GM18519 (cell line): ENCODE data around the gene IGFL2.
"Not testable (repeated sequence)": the region's sequence is repeated elsewhere in the genome, so short reads cannot be mapped to it uniquely, and the experiment has no call there.

Source experiments
- ATAC-seq: cut with Tn5 transposase; IDR thresholded peaks from one replicate; pipeline ENCODE4 v1.9.1; 2021; ENCODE audit warnings: mild to moderate bottlenecking, moderate library complexity; ENCODE audit not compliant: unreplicated experiment, low FRiP score

Gene IGFL2

DNA sequence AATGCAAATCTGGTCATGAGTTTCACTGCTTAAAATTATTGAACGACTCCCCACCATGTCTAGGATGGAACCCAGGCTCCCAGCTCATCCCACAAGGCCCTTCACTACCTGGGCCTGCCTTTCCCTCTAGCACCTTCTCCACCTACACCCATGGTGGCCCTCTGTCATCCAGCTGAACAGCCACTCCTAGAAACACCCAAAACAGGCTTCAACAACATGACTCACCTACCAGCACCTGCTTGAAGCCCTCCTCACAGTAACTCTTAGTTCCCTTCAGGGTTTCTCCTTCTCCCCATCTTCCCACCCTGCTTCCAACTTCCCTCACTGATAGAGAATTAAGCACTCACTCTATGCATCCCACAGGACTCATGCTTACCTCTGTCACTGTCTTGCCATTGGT lies 6.6 kb upstream of the IGFL2 start:
- no peak for ATAC-seq

DNA sequence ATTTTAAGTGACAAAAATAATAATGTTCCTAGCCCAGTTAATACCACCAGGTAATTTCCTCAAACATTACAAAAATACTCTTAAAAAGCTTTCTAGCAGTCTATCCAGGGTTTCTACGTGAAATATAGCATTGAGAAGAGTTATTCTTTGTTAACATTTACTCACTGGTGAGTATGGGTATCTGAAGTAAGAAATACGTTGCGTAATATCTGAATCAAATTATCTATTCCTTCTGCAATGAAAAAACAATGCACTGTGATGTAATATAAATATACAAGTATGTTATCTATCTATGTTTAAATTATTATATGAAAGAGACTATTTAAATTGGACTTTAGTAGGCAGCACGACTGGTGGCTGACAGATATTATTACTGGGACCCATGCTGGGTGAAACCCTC lies 5.7 kb upstream of the IGFL2 start:
- no peak for ATAC-seq

DNA sequence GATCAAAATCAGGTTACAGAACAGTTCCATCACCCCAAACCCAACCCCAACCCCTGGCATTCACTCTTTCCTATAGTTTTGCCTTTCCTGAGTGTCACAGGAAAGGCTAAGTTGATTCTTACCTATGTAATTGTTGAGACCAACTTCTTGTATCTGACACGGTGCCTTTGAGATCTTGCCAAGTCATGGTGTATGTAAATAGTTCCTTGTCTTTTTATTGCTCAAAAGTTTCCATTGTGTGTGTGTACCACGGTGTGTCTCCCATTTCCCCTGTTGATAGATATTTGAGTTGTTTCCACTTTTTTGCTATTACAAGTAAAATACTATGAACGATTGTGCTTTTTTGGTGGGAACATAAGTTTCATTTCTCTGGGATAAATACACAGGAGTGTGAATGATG lies 3.3 kb upstream of the IGFL2 start:
- ATAC-seq = no peak

DNA sequence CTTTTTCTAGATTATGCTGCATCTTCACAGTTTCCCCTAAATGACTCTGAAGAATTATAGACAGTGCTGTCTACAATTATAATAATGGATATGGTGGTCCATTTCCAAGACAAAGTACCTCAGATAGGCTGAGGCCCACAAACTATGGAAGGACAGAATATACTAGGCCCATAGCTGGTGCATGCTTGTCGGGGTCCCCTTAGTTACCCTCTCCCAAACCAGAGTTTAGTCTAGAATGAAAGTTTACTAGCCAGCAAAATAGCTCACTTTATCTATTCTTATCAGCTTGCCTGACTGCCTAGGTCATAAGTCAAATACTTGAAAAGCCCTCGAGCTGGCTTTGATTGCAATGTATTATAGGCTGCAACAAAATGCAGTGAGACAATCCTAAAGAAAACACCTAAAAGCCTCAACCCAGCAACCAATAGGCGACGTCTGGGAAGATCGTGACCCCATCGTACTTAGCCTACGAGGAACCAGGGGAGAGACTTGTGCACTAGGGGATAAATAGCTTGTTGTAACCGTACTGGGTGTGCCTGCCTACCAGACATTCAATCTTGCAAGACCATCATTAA lies 785 bp upstream of the IGFL2 start:
- ATAC-seq = no peak

- no peak for ATAC-seq
These were observed 2.6 kb downstream of the IGFL2 start for GRCh38 chr19:46150606-46151005.

GRCh38 chr19:46155237-46155636 lies 7.2 kb downstream of the IGFL2 start:
- no peak for ATAC-seq

GRCh38 chr19:46159418-46160232 lies 11.6 kb downstream of the IGFL2 start:
- ATAC-seq = no peak

DNA sequence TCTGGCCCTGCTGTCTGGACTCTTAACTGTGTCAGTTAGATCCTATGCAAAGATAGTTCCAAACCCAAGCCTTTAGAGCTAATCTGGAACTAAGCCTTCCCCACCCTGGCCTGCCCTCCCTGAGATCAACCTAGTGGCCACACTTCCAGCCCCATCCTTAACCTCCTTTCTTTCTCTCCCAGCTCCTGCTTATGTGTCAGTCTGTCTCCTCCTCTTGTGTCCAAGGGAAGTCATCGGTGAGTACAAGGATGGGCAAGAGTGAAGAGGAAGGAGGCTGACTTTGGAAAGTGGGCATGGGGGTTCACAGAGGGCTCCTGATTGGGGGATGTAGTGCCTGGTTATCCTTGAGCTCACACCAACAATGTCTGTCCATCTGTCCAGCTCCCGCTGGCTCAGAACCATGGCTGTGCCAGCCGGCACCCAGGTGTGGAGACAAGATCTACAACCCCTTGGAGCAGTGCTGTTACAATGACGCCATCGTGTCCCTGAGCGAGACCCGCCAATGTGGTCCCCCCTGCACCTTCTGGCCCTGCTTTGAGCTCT lies 12.3 kb downstream of the IGFL2 start:
- no peak for ATAC-seq

DNA sequence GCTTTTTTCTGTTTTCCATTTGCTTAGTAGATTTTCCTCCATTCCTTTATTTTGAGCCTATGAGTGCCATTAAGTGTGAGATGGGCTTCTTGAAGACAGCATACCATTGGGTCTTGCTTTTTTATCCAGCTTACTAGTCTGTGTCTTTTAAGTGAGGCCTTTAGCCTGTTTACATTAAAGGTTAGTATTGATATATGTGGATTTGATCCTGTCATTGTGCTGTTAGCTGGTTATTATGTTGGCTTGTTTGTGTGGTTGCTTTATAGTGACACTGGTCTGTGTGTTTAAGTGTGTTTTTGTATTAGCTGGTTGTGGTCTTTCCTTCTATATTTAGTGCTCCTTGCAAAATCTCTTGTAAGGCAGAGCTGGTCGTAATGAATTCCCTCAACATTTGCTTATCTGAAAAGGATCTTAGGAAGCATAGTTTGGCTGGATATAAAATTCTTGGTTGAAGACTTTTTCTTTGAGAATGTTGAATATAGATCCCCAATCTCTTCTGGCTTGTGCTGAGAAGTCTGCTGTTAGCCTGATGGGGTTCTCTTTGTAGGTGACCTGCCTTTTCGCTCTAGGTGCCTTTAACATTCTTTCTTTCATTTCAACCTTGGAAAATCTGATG lies 13.7 kb downstream of the IGFL2 start:
- ATAC-seq = not testable (repeated sequence)

GRCh38 chr19:46162731-46163130 lies 14.7 kb downstream of the IGFL2 start:
- ATAC-seq = no peak

GRCh38 chr19:46173886-46174480 lies 25.9 kb downstream of the IGFL2 start:
- no peak for ATAC-seq

DNA sequence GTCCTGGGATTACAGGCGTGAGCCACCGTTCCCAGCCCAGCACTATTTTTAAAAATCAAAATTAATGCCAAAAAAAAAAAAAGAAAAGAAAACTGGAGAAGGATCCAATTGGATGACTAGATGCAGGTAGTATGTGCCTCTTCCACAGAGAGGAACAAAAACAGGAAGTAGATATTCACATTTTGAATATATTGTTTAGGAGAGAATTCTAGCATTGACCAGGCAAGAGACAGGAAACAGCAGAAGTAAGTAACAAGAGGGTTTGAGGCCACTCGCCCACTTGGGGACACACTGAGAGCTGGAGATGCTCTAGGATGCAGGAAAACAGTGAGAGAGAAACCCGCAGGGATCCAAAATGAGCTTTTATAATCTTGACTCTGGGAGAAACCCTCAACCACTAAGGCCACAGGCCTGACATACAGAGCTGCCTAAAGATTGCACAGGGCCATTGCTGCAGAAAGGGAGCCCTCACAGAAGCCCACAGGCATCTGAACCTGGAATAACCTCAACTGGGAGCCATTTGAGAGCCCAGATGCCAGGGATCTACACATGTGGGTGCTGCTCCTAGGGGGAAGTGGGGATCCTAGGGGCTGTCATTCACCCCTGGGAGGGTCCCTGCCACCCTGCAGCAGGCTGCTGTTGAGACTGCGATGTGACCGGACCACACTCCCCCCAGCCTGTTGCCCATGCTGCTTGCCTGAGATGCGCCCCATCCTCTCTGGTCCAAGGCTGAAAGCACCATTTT lies 28.2 kb downstream of the IGFL2 start:
- ATAC-seq = no peak

- ATAC-seq = no peak
These were observed 31.2 kb downstream of the IGFL2 start for GRCh38 chr19:46179076-46179759.

- no peak for ATAC-seq
These were observed 32.8 kb downstream of the IGFL2 start for GRCh38 chr19:46180701-46181387.

DNA sequence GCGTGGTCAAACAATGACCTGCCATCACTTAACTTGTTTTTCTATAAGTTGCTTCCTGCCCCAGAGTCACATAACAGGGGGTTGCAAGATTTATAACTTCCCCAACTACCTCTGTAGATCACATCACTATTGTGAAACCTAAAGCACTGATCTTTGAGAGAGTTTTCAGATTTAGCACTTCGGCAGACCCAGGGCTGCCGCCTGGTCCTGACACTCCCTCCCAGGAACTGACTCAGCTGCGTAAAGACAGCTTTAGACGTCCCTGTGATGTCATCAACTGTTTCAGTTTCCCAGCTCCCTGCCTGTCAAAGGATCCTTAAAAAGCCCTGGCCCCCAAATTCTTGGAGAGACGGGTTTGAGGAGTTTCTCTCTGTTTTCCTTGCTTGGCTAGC lies 33.3 kb downstream of the IGFL2 start:
- ATAC-seq = no peak

GRCh38 chr19:46182476-46182875 lies 34.4 kb downstream of the IGFL2 start:
- ATAC-seq = no peak

GRCh38 chr19:46184775-46185710 lies 37.0 kb downstream of the IGFL2 start:
- ATAC-seq = not testable (repeated sequence)

- ATAC-seq = no peak
These were observed 38.2 kb downstream of the IGFL2 start for GRCh38 chr19:46186101-46186716.
